HepG2 (cell line): ENCODE data around the gene CPB2. TPM values are rescaled to one million over a fixed set of nuclear protein-coding genes. Genes with fewer than 3 reads are reported as not detected.

Source experiments
- ATAC-seq: fragments of 200-7000 bp; cut with Tn5 transposase; 3 replicates; pipeline ENCODE4 v1.9.1; 2020; ENCODE audit warnings: mild to moderate bottlenecking, moderate library complexity
- BruUV-seq: library from RNA; stranded (reverse); fragments of 400-500 nt; replicated peaks from 2 replicates; lab custom pipeline; 2021; lab: Mats Ljungman, UMichigan
- CTCF ChIA-PET: fragments of 300-600 bp; formaldehyde crosslinking; extraction: SDS; loops from one replicate; lab custom pipeline; 2021; ENCODE audit warnings: low total read pairs, inconsistent platforms, low intra/inter-chr PET ratio; lab: Yijun Ruan, JAX
- POLR2A ChIA-PET: fragments of 350-600 bp; sonication (Branson Sonifier 250); formaldehyde crosslinking; loops from one replicate; lab custom pipeline; 2020; ENCODE audit warnings: antibody characterized with exemption, inconsistent platforms; lab: Yijun Ruan, JAX
- DNase-seq: peaks from one replicate; pipeline ENCODE4 v3.0.0-alpha.2; 2015; ENCODE audit warnings: low spot score
- FAIRE-seq: peaks from 3 replicates; lab custom pipeline; 2011; peaks lifted over from hg19 to GRCh38; lab: Jason Lieb, UNC
- H2AFZ ChIP-seq: one replicate; pipeline ENCODE4 v1.6.1; 2011; ENCODE audit warnings: low read length, inconsistent platforms
- H3K27ac ChIP-seq: fragments of 300-600 bp; 3 replicates; pipeline ENCODE4 v1.8.0; 2011; ENCODE audit warnings: mixed run types, mild to moderate bottlenecking, mixed read lengths, low read length, inconsistent platforms; ENCODE audit not compliant: insufficient read depth; ENCODE audit errors: extremely low read length
- H3K27me3 ChIP-seq, 2 experiments: fragments of 200-600 bp in 1 of 2; 2 replicates in 1 of 2; 3 replicates in 1 of 2; pipeline versions ENCODE4 v1.6.0 to v1.8.0; 2011; ENCODE audit warnings: low read length in 2 of 2, mild to moderate bottlenecking in 2 of 2, moderate library complexity in 2 of 2, inconsistent platforms in 1 of 2; ENCODE audit not compliant: insufficient read depth in 2 of 2, control insufficient read depth in 1 of 2
- H3K36me3 ChIP-seq, 2 experiments: fragments of 200-600 bp in 1 of 2; replicated peaks in 1 of 2; 2 replicates in 1 of 2; 3 replicates in 1 of 2; pipeline versions ENCODE4 v1.5.1 to v1.8.0; 2011; ENCODE audit warnings: low read length in 2 of 2, inconsistent platforms in 1 of 2; ENCODE audit not compliant: insufficient read depth in 2 of 2, control insufficient read depth in 1 of 2
- H3K4me1 ChIP-seq: 2 replicates; pipeline ENCODE4 v1.5.1; 2012; ENCODE audit warnings: low read length, inconsistent platforms; ENCODE audit not compliant: insufficient read depth
- H3K4me2 ChIP-seq: 2 replicates; pipeline ENCODE4 v1.6.0; 2011; ENCODE audit warnings: low read depth, low read length, inconsistent platforms
- H3K4me3 ChIP-seq, 3 experiments: fragments of 200-600 bp in 1 of 3; sonication (generic), shearing (Covaris generic) in 1 of 3; replicated peaks in 1 of 3; 2 replicates each; pipeline ENCODE4 v1.5.1; 2011 to 2016; ENCODE audit warnings: low read length in 3 of 3, inconsistent platforms in 2 of 3, low read depth in 2 of 3, mild to moderate bottlenecking in 2 of 3, control low read depth in 1 of 3, mixed read lengths in 1 of 3; ENCODE audit not compliant: insufficient read depth in 1 of 3
- H3K79me2 ChIP-seq: one replicate; pipeline ENCODE4 v1.6.1; 2011; ENCODE audit warnings: low read length, inconsistent platforms; ENCODE audit not compliant: insufficient read depth
- H3K9ac ChIP-seq: 2 replicates; pipeline ENCODE4 v1.6.0; 2011; ENCODE audit warnings: mild to moderate bottlenecking, low read depth, low read length, inconsistent platforms; ENCODE audit not compliant: insufficient read depth
- H3K9me3 ChIP-seq: 2 replicates; pipeline ENCODE4 v1.5.1; 2012; ENCODE audit warnings: mild to moderate bottlenecking, low read length
- H4K20me1 ChIP-seq: 2 replicates; pipeline ENCODE4 v1.6.0; 2011; ENCODE audit warnings: inconsistent platforms, mild to moderate bottlenecking, low read length, moderate library complexity; ENCODE audit not compliant: insufficient read depth
- ARID2 ChIP-seq: sonication (generic); formaldehyde crosslinking; IDR thresholded peaks from 2 replicates; pipeline ENCODE4 v1.8.1; 2022; ENCODE audit warnings: mild to moderate bottlenecking, missing genetic modification reagents, borderline replicate concordance
- SP2 ChIP-seq: sonication (generic); formaldehyde crosslinking; IDR thresholded peaks from 2 replicates; pipeline ENCODE4 v1.5.1; 2020; ENCODE audit warnings: mild to moderate bottlenecking, missing genetic modification reagents
- SRY ChIP-seq: sonication (generic); formaldehyde crosslinking; IDR thresholded peaks from 2 replicates; pipeline ENCODE4 v1.8.0; 2022; ENCODE audit warnings: mild to moderate bottlenecking, missing genetic modification reagents
- ZBTB7A ChIP-seq: sonication (generic); formaldehyde crosslinking; IDR thresholded peaks from 2 replicates; pipeline ENCODE4 v1.8.0; 2022; ENCODE audit warnings: mild to moderate bottlenecking, missing genetic modification reagents
- ZNF160 ChIP-seq: sonication (generic); formaldehyde crosslinking; IDR thresholded peaks from 2 replicates; pipeline ENCODE4 v1.8.0; 2022; ENCODE audit warnings: mild to moderate bottlenecking, inconsistent platforms, missing genetic modification reagents
- ZNF331 ChIP-seq: sonication (generic); formaldehyde crosslinking; IDR thresholded peaks from 2 replicates; pipeline ENCODE4 v1.4.0; 2020; ENCODE audit warnings: missing genetic modification reagents
- ZNF781 ChIP-seq: sonication (generic); formaldehyde crosslinking; IDR thresholded peaks from 2 replicates; pipeline ENCODE4 v1.5.1; 2020; ENCODE audit warnings: borderline replicate concordance, mild to moderate bottlenecking, missing genetic modification reagents; ENCODE audit errors: not compliant biosample characterization
- ZNF788 ChIP-seq: sonication (generic); formaldehyde crosslinking; IDR thresholded peaks from 2 replicates; pipeline ENCODE4 v1.5.0; 2020; ENCODE audit warnings: mild to moderate bottlenecking, missing genetic modification reagents, borderline replicate concordance
- WGBS: methylation state at CpG from one replicate; pipeline ENCODE4 v1.1.6; 2017; ENCODE audit warnings: low lambda C conversion rate; 5-methylcytosine and 5-hydroxymethylcytosine counted together
- in situ Hi-C: cut with HindIII; loops from 2 replicates; pipeline ENCODE4 v1.10.0; 2017; ENCODE audit warnings: low pct_unique_long_range_greater_than_20kb; ENCODE audit not compliant: extremely low pct_ligation_motif_present
- intact Hi-C: fragments of 100-400 bp; cut with micrococcal nuclease; formaldehyde crosslinking; loops from one replicate; pipeline ENCODE4 v1.10.0; 2022; ENCODE audit not compliant: unreplicated experiment
- polyA plus RNA-seq, 8 experiments: library from polyadenylated mRNA; depleted of rRNA in 3 of 8; stranded (reverse) in 7 of 8; unstranded in 1 of 8; fragments of >200 nt; fragmentation: Illumina TruSeq in 4 of 8; extraction: Trizol in 4 of 8; gene quantifications; 2 replicates each; pipeline versions ENCODE4 v1.2.1 to v1.2.3, GENCODE V29; 2011 to 2016; ENCODE audit warnings: low read depth in 4 of 8, missing spikeins in 1 of 8, mixed read lengths in 1 of 8; ENCODE audit not compliant: insufficient read depth in 1 of 8
- total RNA-seq, 5 experiments: library from RNA; depleted of rRNA; stranded (reverse); fragments of >200 nt; fragmentation: Illumina TruSeq; extraction: Trizol; gene quantifications; 2 replicates each; pipeline ENCODE4 v1.2.3, GENCODE V29; 2016; ENCODE audit warnings: low read depth in 1 of 5

CPB2 gene
- total and polyA plus RNA-seq, 2 of the 13 experiments (the other 11 are each of a cell fraction or from before 2014, with no cell fraction given) = 125 to 140 TPM

DNA sequence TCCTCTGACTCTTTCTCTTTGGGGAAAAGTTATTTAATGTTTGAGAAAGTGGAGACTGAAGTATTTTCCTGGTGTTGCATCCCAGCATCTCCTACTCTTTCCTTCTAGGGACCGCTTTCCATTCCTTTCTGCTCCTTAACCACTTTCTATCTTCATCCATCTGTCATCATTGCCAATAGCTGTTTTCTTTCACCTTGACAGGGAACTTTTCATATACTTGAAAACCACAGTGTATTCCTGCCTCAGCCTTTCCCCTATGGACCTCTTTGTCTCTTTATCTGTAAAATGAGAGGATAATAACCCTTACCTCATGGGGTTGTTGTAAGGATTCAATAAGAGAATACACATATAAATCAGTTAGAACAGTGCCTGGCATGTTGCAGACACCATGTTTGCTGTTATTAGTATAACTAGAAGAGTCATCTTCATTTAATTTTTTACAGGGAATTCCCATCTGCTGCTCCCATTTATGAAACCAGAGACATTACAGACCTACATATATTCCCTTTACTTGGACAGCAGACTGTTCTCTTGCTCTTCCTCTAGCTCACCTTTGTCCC, 45.4 kb upstream of the CPB2 start:
- ATAC-seq (no peak), FAIRE-seq (no peak), DNase-seq (no peak)
- POLR2A ChIA-PET = no interaction called here
- Histone ChIP-seq H3K9ac (no peak overlapping the region), H4K20me1 (no peaks in the 10 kb centered on the region), H3K9me3 (no peaks in the 10 kb centered on the region), H3K4me1 (peaks cover 42% of the 10 kb centered on the region), H3K4me3 (no peak overlapping the region), H3K79me2 (no peaks in the 10 kb centered on the region), H3K4me2 (no peak overlapping the region), H2AFZ (no peak overlapping the region), H3K27me3 (no peaks in the 10 kb centered on the region), H3K27ac (no peak overlapping the region), H3K36me3 (no peaks in the 10 kb centered on the region)
- in situ Hi-C loops = no loop called here
- WGBS = 96% methylated on average over 1 of the region's 1 CpG
- intact Hi-C loops = no loop called here
- CTCF ChIA-PET = no interaction called here
- TF ChIP-seq ZNF160 (CRISPR knock-in tag) (no peak), ZNF788 (CRISPR knock-in tag) (no peak), ZNF781 (CRISPR knock-in tag) (no peak), ZBTB7A (no peak), ZNF331 (CRISPR knock-in tag) (no peak), SRY (CRISPR knock-in tag) (no peak)
- BruUV-seq = no TSS peak

DNA sequence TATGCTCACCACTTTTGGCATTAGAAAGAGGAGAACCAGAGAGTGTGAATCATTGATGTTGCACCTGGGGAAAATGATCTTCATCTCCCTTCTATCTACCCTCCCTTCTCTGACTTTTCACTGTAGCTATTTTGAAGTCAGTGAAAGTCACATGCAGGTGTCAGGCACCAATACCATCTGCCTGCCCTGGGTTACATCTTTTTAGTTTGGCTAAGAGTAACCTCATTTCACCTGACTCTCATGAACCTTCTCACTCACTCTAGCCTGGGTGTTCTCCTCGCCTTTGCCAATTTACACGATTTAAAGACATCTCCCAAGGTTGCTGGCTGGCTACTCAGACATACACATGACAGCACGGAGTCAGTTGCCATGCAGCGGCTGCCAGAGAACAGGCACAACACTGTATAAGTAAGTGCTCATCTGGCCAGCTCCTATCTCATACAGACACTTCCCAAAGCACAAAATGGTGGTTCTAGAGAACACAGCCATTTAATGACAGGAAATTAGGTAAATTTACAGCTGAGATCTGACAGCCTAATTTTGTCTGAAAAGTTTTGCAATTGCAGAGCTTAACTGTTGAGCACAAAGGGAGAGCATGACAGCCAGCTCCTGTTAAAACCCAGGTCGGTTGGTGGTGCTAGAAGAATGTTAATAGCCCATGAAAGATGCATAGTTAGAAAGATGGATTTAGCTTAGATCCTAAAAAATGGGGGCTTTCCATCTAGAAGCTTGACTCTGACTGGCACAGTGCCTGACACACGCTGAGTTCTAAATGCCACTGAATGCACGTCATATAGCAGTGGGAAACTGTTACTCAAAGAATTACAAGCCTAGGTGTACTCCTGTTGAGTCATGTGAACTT, 44.7 kb upstream of the CPB2 start:
- DNase-seq (no peak), FAIRE-seq (no peak), ATAC-seq (no peak)
- in situ Hi-C loops = loop anchor here (10.0 kb wide), 1 partner anchor 535 kb away; no protein-coding TSS in a partner anchor
- WGBS = 60% methylated on average over 7 of the region's 7 CpGs
- POLR2A ChIA-PET = no interaction called here
- Histone ChIP-seq H2AFZ (no peak overlapping the region), H3K9ac (no peak overlapping the region), H3K4me1 (peaks cover 49% of the 10 kb centered on the region), H3K27me3 (no peaks in the 10 kb centered on the region), H3K4me2 (no peak overlapping the region), H3K9me3 (no peaks in the 10 kb centered on the region), H3K79me2 (no peaks in the 10 kb centered on the region), H3K4me3 (no peak overlapping the region), H4K20me1 (no peaks in the 10 kb centered on the region), H3K36me3 (no peaks in the 10 kb centered on the region), H3K27ac (no peak overlapping the region)
- intact Hi-C loops = no loop called here
- BruUV-seq = no TSS peak
- TF ChIP-seq SP2 (CRISPR knock-in tag) (no peak), ARID2 (CRISPR knock-in tag) (no peak)
- CTCF ChIA-PET = no interaction called here
